ENCODE results near the gene ATG9B. TPM values are rescaled to one million over a fixed set of nuclear protein-coding genes. Genes with fewer than 3 reads are reported as not detected.

The ATG9B gene
- total and polyA plus RNA-seq, 9 of the 15 experiments (the other 6 are each of a cell fraction or from before 2014, with no cell fraction given) = 0.29 to 8.0 (median 2.1) TPM

DNA sequence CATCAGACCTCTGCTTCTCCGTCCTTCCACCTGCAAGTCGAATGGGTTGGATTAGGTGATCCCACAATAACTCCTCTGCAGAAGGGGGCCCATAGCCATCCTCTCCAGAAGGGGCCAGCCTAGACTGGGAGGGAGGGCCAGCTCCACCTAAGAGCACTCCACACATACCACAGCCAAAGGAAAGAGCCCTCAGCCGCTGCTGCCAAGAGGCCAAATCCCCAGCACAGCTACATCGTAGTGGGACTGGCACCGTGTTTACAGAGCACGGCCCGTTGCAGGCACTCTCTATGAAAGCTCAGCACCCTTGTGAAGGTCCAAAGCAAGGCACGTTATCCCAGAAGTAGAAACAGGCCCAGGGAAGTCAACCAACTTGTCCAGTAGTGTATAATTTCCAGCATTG, 51.6 kb downstream of the ATG9B start:
- Histone ChIP-seq H2AFZ (ENCODE audit: low read depth, low read length) (no peak overlapping the region), H3K9ac (ENCODE audit: insufficient read depth in 1 of 2, low read depth in 2 of 2, low read length in 2 of 2) (peak overlapping the region in 1 of 2 experiments; percentile 18; a peak in 1 of 4 replicates), H3K36me3 (ENCODE audit: control insufficient read depth, insufficient read depth, low read length) (peaks cover 25% of the 10 kb centered on the region; the same call in 2 of the 3 replicates), H3K27ac (ENCODE audit: extremely low read depth, low read depth, low read length) (no peak overlapping the region), H3K9me3 (replicated peaks; ENCODE audit: control insufficient read depth, insufficient read depth, low read depth, low read length) (no peaks in the 10 kb centered on the region), H3K79me2 (ENCODE audit: control insufficient read depth, insufficient read depth, low read length) (peaks cover 28% of the 10 kb centered on the region), H3K4me2 (ENCODE audit: insufficient read depth, low read length) (no peak overlapping the region), H4K20me1 (replicated peaks; ENCODE audit: control insufficient read depth, insufficient read depth, low read length) (no peaks in the 10 kb centered on the region), H3K4me3 (no peak overlapping the region), H3K4me1 (replicated peaks in 1 of 2; ENCODE audit: control insufficient read depth in 2 of 2, insufficient read depth in 2 of 2, low read length in 2 of 2) (peaks cover 59 to 84% of the 10 kb centered on the region in 2 experiments), H3K9me1 (ENCODE audit: control insufficient read depth, insufficient read depth, low read length) (peaks cover 5% of the 10 kb centered on the region), H3K27me3 (ENCODE audit: control insufficient read depth in 2 of 2, insufficient read depth in 2 of 2, low read length in 2 of 2) (no peaks in the 10 kb centered on the region; a peak in 1 of 5 replicates)
- in situ Hi-C loops (cut with MboI) = no loop called here
- POLR2A ChIA-PET = no interaction called here
- CTCF ChIA-PET (ENCODE audit: low intra/inter-chr PET ratio) = no interaction called here
- FAIRE-seq (no peak), DNase-seq (ENCODE audit: extremely low read depth in 1 of 4, low spot score in 3 of 4) (no peak), ATAC-seq (no peak)
- BruUV-seq (replicated peaks) = no TSS peak
- WGBS (ENCODE audit: insufficient coverage, low coverage, missing lambda C conversion rate) = 72% methylated on average over 8 of the region's 8 CpGs
- intact Hi-C loops (cut with micrococcal nuclease) = no loop called here
- TF ChIP-seq ZNF124 (CRISPR knock-in tag; IDR thresholded peaks at IDR 0.05) = no peak
- TF ChIP-seq, protein P1, sequence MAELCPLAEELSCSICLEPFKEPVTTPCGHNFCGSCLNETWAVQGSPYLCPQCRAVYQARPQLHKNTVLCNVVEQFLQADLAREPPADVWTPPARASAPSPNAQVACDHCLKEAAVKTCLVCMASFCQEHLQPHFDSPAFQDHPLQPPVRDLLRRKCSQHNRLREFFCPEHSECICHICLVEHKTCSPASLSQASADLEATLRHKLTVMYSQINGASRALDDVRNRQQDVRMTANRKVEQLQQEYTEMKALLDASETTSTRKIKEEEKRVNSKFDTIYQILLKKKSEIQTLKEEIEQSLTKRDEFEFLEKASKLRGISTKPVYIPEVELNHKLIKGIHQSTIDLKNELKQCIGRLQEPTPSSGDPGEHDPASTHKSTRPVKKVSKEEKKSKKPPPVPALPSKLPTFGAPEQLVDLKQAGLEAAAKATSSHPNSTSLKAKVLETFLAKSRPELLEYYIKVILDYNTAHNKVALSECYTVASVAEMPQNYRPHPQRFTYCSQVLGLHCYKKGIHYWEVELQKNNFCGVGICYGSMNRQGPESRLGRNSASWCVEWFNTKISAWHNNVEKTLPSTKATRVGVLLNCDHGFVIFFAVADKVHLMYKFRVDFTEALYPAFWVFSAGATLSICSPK (IDR thresholded peaks at IDR 0.05; ENCODE audit: borderline replicate concordance) = no peak
- no peak for TF ChIP-seq FIP1L1 (IDR thresholded peaks at IDR 0.05; ENCODE audit: low read depth, low read length, poor library complexity, severe bottlenecking)
- no peak for TF ChIP-seq TOE1 (IDR thresholded peaks at IDR 0.05; ENCODE audit: borderline replicate concordance)
- no peak for TF ChIP-seq TOE1 (CRISPR knock-in tag; IDR thresholded peaks at IDR 0.05; ENCODE audit: borderline replicate concordance, low read depth)
- TF ChIP-seq, protein P2, sequence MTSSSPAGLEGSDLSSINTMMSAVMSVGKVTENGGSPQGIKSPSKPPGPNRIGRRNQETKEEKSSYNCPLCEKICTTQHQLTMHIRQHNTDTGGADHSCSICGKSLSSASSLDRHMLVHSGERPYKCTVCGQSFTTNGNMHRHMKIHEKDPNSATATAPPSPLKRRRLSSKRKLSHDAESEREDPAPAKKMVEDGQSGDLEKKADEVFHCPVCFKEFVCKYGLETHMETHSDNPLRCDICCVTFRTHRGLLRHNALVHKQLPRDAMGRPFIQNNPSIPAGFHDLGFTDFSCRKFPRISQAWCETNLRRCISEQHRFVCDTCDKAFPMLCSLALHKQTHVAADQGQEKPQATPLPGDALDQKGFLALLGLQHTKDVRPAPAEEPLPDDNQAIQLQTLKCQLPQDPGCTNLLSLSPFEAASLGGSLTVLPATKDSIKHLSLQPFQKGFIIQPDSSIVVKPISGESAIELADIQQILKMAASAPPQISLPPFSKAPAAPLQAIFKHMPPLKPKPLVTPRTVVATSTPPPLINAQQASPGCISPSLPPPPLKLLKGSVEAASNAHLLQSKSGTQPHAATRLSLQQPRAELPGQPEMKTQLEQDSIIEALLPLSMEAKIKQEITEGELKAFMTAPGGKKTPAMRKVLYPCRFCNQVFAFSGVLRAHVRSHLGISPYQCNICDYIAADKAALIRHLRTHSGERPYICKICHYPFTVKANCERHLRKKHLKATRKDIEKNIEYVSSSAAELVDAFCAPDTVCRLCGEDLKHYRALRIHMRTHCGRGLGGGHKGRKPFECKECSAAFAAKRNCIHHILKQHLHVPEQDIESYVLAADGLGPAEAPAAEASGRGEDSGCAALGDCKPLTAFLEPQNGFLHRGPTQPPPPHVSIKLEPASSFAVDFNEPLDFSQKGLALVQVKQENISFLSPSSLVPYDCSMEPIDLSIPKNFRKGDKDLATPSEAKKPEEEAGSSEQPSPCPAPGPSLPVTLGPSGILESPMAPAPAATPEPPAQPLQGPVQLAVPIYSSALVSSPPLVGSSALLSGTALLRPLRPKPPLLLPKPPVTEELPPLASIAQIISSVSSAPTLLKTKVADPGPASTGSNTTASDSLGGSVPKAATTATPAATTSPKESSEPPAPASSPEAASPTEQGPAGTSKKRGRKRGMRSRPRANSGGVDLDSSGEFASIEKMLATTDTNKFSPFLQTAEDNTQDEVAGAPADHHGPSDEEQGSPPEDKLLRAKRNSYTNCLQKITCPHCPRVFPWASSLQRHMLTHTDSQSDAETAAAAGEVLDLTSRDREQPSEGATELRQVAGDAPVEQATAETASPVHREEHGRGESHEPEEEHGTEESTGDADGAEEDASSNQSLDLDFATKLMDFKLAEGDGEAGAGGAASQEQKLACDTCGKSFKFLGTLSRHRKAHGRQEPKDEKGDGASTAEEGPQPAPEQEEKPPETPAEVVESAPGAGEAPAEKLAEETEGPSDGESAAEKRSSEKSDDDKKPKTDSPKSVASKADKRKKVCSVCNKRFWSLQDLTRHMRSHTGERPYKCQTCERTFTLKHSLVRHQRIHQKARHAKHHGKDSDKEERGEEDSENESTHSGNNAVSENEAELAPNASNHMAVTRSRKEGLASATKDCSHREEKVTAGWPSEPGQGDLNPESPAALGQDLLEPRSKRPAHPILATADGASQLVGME (CRISPR knock-in tag; IDR thresholded peaks at IDR 0.05) = no peak
- no peak for TF ChIP-seq CBFA2T3 (IDR thresholded peaks at IDR 0.05)
- no peak for TF ChIP-seq SMARCB1 (IDR thresholded peaks at IDR 0.05; ENCODE audit: insufficient read length, low read depth)
- TF ChIP-seq, protein P3, sequence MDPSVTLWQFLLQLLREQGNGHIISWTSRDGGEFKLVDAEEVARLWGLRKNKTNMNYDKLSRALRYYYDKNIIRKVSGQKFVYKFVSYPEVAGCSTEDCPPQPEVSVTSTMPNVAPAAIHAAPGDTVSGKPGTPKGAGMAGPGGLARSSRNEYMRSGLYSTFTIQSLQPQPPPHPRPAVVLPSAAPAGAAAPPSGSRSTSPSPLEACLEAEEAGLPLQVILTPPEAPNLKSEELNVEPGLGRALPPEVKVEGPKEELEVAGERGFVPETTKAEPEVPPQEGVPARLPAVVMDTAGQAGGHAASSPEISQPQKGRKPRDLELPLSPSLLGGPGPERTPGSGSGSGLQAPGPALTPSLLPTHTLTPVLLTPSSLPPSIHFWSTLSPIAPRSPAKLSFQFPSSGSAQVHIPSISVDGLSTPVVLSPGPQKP (CRISPR knock-in tag; IDR thresholded peaks at IDR 0.05) = no peak
- TF ChIP-seq MXI1 (IDR thresholded peaks at IDR 0.05; ENCODE audit: low read depth, low read length) = no peak
